H9 (cell line): ENCODE data around the gene RNLS. TPM values are rescaled to one million over a fixed set of nuclear protein-coding genes. Genes with fewer than 3 reads are reported as not detected.

Experiments
- DNase-seq: peaks from one replicate; pipeline ENCODE4 v3.0.0-alpha.2; 2017
- H2AFZ ChIP-seq: one replicate; pipeline ENCODE4 v1.6.1; 2013; ENCODE audit warnings: mild to moderate bottlenecking, low read length, control low read depth, moderate library complexity
- H2AK5ac ChIP-seq: 2 replicates; pipeline ENCODE4 v1.6.1; 2013; ENCODE audit warnings: low read length, control low read depth, mixed read lengths; ENCODE audit not compliant: insufficient read length
- H2BK120ac ChIP-seq: one replicate; pipeline ENCODE4 v1.6.1; 2013; ENCODE audit warnings: low read depth, mild to moderate bottlenecking, low read length, control low read depth, inconsistent platforms; ENCODE audit not compliant: poor library complexity, severe bottlenecking
- H2BK12ac ChIP-seq: 2 replicates; pipeline ENCODE4 v1.6.1; 2013; ENCODE audit warnings: low read length, control low read depth, mixed read lengths, low read depth; ENCODE audit not compliant: insufficient read length
- H2BK15ac ChIP-seq: 2 replicates; pipeline ENCODE4 v1.6.1; 2013; ENCODE audit warnings: low read depth, low read length, control low read depth
- H2BK20ac ChIP-seq: one replicate; pipeline ENCODE4 v1.6.1; 2013; ENCODE audit warnings: low read depth, mild to moderate bottlenecking, low read length, control low read depth, inconsistent platforms; ENCODE audit not compliant: poor library complexity, severe bottlenecking
- H2BK5ac ChIP-seq: 2 replicates; pipeline ENCODE4 v1.6.1; 2013; ENCODE audit warnings: low read length, control low read depth, mixed read lengths; ENCODE audit not compliant: insufficient read length
- H3K14ac ChIP-seq: 2 replicates; pipeline ENCODE4 v1.6.1; 2013; ENCODE audit warnings: low read length, control low read depth; ENCODE audit not compliant: insufficient read depth
- H3K18ac ChIP-seq: 2 replicates; pipeline ENCODE4 v1.6.1; 2013; ENCODE audit warnings: low read depth, mild to moderate bottlenecking, mixed read lengths, low read length, control low read depth; ENCODE audit not compliant: insufficient read length
- H3K23ac ChIP-seq: 2 replicates; pipeline ENCODE4 v1.6.1; 2013; ENCODE audit warnings: low read length, control low read depth, mixed read lengths, low read depth; ENCODE audit not compliant: insufficient read length
- H3K23me2 ChIP-seq: 2 replicates; pipeline ENCODE4 v1.6.1; 2013; ENCODE audit warnings: low read depth, mild to moderate bottlenecking, mixed read lengths, low read length, control low read depth; ENCODE audit not compliant: insufficient read length, poor library complexity, severe bottlenecking
- H3K27ac ChIP-seq: 2 replicates; pipeline ENCODE4 v1.5.1; 2013; ENCODE audit warnings: low read length, control low read depth, mixed read lengths, low read depth; ENCODE audit not compliant: insufficient read length
- H3K27me3 ChIP-seq: 2 replicates; pipeline ENCODE4 v1.6.1; 2013; ENCODE audit warnings: low read length, control low read depth, inconsistent platforms; ENCODE audit not compliant: insufficient read depth
- H3K4ac ChIP-seq: 2 replicates; pipeline ENCODE4 v1.6.1; 2013; ENCODE audit warnings: low read depth, mild to moderate bottlenecking, control low read depth, inconsistent platforms, low read length, moderate library complexity
- H3K4me1 ChIP-seq: 2 replicates; pipeline ENCODE4 v1.6.1; 2013; ENCODE audit warnings: low read length, control low read depth, inconsistent platforms; ENCODE audit not compliant: insufficient read depth
- H3K4me2 ChIP-seq: 2 replicates; pipeline ENCODE4 v1.6.1; 2013; ENCODE audit warnings: low read length, control low read depth, mixed read lengths; ENCODE audit not compliant: insufficient read length, insufficient read depth
- H3K56ac ChIP-seq: 2 replicates; pipeline ENCODE4 v1.6.1; 2013; ENCODE audit warnings: low read depth, mild to moderate bottlenecking, mixed read lengths, low read length, control low read depth; ENCODE audit not compliant: insufficient read length
- H3K79me1 ChIP-seq: 2 replicates; pipeline ENCODE4 v1.6.1; 2013; ENCODE audit warnings: low read depth, mild to moderate bottlenecking, moderate library complexity, low read length, control low read depth, inconsistent platforms; ENCODE audit not compliant: insufficient read depth, poor library complexity, severe bottlenecking
- H3K79me2 ChIP-seq: 2 replicates; pipeline ENCODE4 v1.6.1; 2013; ENCODE audit warnings: low read length, control low read depth, inconsistent platforms; ENCODE audit not compliant: insufficient read depth
- H3K9ac ChIP-seq: 2 replicates; pipeline ENCODE4 v1.6.1; 2013; ENCODE audit warnings: low read length, control low read depth, mixed read lengths; ENCODE audit not compliant: insufficient read length; ENCODE audit errors: extremely low read depth
- H3K9me3 ChIP-seq: one replicate; pipeline ENCODE4 v1.6.1; 2013; ENCODE audit warnings: low read depth, low read length, inconsistent platforms; ENCODE audit not compliant: control insufficient read depth
- H3T11ph ChIP-seq: one replicate; pipeline ENCODE4 v1.6.1; 2013; ENCODE audit warnings: mild to moderate bottlenecking, low read length, control low read depth, inconsistent platforms
- H4K20me1 ChIP-seq: one replicate; pipeline ENCODE4 v1.6.1; 2013; ENCODE audit not compliant: control insufficient read depth, insufficient read length, insufficient read depth
- H4K5ac ChIP-seq: 2 replicates; pipeline ENCODE4 v1.6.1; 2013; ENCODE audit warnings: low read depth, mild to moderate bottlenecking, mixed read lengths, low read length, control low read depth; ENCODE audit not compliant: insufficient read length
- H4K8ac ChIP-seq: replicated peaks from 2 replicates; pipeline ENCODE4 v1.6.1; 2013; ENCODE audit warnings: low read length, control low read depth, mixed read lengths, low read depth; ENCODE audit not compliant: insufficient read length
- H4K91ac ChIP-seq: 2 replicates; pipeline ENCODE4 v1.6.1; 2013; ENCODE audit warnings: low read depth, mild to moderate bottlenecking, moderate library complexity, mixed read lengths, low read length, control low read depth; ENCODE audit not compliant: insufficient read length
- H3K27ac Mint-ChIP-seq, 3 experiments: 2 replicates in 2 of 3; 3 replicates in 1 of 3; pipeline ENCODE4 v1.8.0; 2020 to 2021; ENCODE audit warnings: mixed read lengths in 3 of 3, mild to moderate bottlenecking in 1 of 3, moderate library complexity in 1 of 3
- H3K27me3 Mint-ChIP-seq: 2 replicates; pipeline ENCODE4 v1.8.0; 2021; ENCODE audit warnings: low read depth, mild to moderate bottlenecking, moderate library complexity, mixed read lengths
- H3K36me3 Mint-ChIP-seq, 3 experiments: 2 replicates in 2 of 3; 3 replicates in 1 of 3; pipeline ENCODE4 v1.8.0; 2020 to 2021; ENCODE audit warnings: low read depth in 3 of 3, mixed read lengths in 3 of 3; ENCODE audit not compliant: insufficient read depth in 1 of 3
- H3K4me1 Mint-ChIP-seq, 2 experiments: 2 replicates each; pipeline ENCODE4 v1.8.0; 2020; ENCODE audit warnings: mixed read lengths in 2 of 2
- H3K4me3 Mint-ChIP-seq, 2 experiments: 2 replicates in 1 of 2; 3 replicates in 1 of 2; pipeline ENCODE4 v1.8.0; 2020 to 2021; ENCODE audit warnings: mild to moderate bottlenecking in 2 of 2, mixed read lengths in 2 of 2, moderate library complexity in 1 of 2
- H3K9me3 Mint-ChIP-seq, 2 experiments: 2 replicates in 1 of 2; 3 replicates in 1 of 2; pipeline ENCODE4 v1.8.0; 2020; ENCODE audit warnings: mild to moderate bottlenecking in 2 of 2, mixed read lengths in 2 of 2, moderate library complexity in 1 of 2
- CTCF ChIP-seq: fragments of 200-600 bp; sonication (generic); conservative IDR thresholded peaks from 3 replicates; pipeline ENCODE4 v1.8.0; 2021; ENCODE audit warnings: antibody characterized with exemption, mild to moderate bottlenecking
- WGBS: extraction: QIAGEN DNeasy Blood & Tissue Kit; methylation state at CpG from one replicate; pipeline ENCODE4 v1.1.7; 2013; ENCODE audit warnings: missing lambda C conversion rate, low lambda C conversion rate, mixed read lengths; ENCODE audit not compliant: insufficient read length; ENCODE audit errors: extremely low coverage; 5-methylcytosine and 5-hydroxymethylcytosine counted together
- total RNA-seq: library from RNA; stranded (reverse); gene quantifications from 2 replicates; pipeline ENCODE4 v1.2.1, GENCODE V29; 2021

RNLS gene
- total RNA-seq, 1 experiment from 2014 or later, result 7.5 TPM

- no peak for TF ChIP-seq CTCF
- no peaks in the 10 kb centered on the region; the same call in none of the 2 replicates for H3K27me3 Mint-ChIP-seq
Observed at GRCh38 chr10:88442716-88443115, 140.4 kb downstream of the RNLS start.

More at GRCh38 chr10:88442716-88443115, 140.4 kb downstream of the RNLS start:
- Histone ChIP-seq H3K18ac (no peak overlapping the region), H3K4me2 (no peak overlapping the region), H3K14ac (no peak overlapping the region), H3K4ac (no peak overlapping the region), H3K9ac (no peak overlapping the region), H3K79me2 (no peaks in the 10 kb centered on the region), H3K27me3 (no peaks in the 10 kb centered on the region), H2AK5ac (no peak overlapping the region), H4K8ac (no peak overlapping the region), H3K56ac (no peak overlapping the region), H4K5ac (no peak overlapping the region), H4K91ac (no peak overlapping the region), H2BK5ac (no peak overlapping the region), H3K23ac (no peak overlapping the region), H3K23me2 (no peaks in the 10 kb centered on the region), H4K20me1 (no peaks in the 10 kb centered on the region), H2BK12ac (no peak overlapping the region), H2AFZ (no peak overlapping the region), H3T11ph (no peak overlapping the region), H3K79me1 (no peaks in the 10 kb centered on the region), H2BK120ac (no peak overlapping the region), H2BK20ac (no peak overlapping the region), H3K27ac (no peak overlapping the region), H3K9me3 (no peaks in the 10 kb centered on the region), H2BK15ac (no peak overlapping the region), H3K4me1 (no peaks in the 10 kb centered on the region)
- Mint-ChIP-seq H3K4me1 (no peaks in the 10 kb centered on the region), H3K9me3 (peaks cover 14 to 25% of the 10 kb centered on the region in 2 experiments), H3K36me3 (peaks cover 6 to 25% (median 13%) of the 10 kb centered on the region in 3 experiments; a peak in 4 of 7 replicates), H3K4me3 (no peak overlapping the region), H3K27ac (no peak overlapping the region)
- DNase-seq, result no peak
- WGBS, result no CpG with 5 or more reads among the region's 4 CpGs
